HuH-7 (cell line): ENCODE data around the gene FRMPD4.

ENCODE experiments used
- DNase-seq: peaks from one replicate; pipeline ENCODE4 v3.0.0; 2011; ENCODE audit warnings: low spot score

The FRMPD4 gene

GRCh38 chrX:12672367-12673106 is 534.3 kb downstream of the FRMPD4 start:
- no peak for DNase-seq

DNA sequence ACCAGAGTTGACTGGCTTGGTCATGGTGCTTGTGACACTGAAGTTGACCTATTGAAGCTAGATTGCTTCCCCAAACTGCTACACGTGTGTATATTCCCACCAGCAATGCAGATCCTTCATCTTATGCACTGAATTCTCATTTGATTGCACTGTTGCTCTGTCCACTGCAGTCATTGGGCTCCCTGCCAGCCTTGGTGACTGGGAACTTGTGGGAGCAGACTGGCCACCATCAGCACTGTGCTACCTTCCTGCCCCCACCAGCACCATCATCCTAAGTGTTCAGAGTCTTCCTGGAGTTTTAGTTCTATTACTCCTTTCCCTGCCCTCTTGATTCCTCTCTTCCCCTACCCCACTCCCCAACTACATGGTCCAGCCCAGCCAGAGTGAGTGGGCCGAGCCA is 535.2 kb downstream of the FRMPD4 start:
- DNase-seq: no peak

DNA sequence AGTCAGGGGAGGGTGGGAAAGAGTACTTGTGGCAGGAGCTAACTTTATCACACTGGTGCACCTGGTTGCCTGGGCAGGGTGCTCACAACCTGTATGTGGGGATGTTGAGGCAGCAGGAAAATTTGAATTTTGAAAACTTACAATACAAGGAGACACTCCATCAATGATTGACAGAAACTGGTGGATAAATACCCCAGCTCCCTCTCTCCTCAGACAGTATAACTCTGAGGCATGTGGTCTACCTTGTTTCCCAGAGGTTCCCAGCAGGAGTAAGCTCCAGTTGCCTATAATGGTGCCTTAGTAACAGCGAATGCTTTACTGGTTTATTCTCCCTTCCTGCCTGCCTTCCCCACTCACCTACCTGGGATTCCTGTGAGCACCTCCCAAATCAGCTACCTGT is 541.2 kb downstream of the FRMPD4 start:
- no peak for DNase-seq

- no peak for DNase-seq
Observed at GRCh38 chrX:12681047-12681446, 542.8 kb downstream of the FRMPD4 start.

DNA sequence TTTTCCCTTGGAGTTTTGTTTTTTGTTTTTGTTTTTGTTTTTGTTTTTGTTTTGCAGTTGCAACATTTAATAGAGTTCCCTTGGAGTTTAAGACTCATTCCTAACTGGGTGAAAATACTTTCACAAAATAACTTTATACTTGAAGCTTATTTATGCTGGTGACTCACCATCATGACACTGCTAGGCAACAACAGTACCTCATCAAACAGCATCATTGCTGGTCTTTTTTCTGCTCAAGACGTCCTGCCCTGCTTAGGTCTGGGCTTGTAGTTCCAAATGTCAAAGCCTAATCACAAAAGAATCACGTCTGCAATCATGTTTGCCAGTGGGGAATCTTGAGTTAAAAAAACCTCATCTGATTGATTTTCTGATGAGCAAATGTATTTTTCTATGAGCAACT is 547.3 kb downstream of the FRMPD4 start:
- no peak for DNase-seq

DNA sequence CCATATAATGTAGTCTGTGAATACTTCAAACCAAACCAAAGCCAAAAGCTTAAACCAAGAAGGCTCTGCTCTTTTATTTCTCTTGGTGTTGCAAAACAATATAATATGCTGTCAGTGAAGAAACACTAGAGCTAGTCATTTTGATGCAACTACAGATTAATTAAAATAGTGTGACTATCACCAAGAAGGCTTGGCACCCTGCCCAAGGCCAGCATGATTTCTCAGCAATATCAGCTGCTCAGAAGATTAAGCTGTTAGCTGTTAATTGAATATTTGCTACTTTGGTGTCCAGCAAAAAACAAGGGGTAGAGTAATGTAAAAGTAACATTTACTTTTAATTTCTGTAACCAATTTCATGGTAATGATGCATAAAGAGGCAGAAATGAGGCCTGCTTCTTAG is 548.1 kb downstream of the FRMPD4 start:
- no peak for DNase-seq

GRCh38 chrX:12690646-12691045 is 552.4 kb downstream of the FRMPD4 start:
- DNase-seq: no peak

DNA sequence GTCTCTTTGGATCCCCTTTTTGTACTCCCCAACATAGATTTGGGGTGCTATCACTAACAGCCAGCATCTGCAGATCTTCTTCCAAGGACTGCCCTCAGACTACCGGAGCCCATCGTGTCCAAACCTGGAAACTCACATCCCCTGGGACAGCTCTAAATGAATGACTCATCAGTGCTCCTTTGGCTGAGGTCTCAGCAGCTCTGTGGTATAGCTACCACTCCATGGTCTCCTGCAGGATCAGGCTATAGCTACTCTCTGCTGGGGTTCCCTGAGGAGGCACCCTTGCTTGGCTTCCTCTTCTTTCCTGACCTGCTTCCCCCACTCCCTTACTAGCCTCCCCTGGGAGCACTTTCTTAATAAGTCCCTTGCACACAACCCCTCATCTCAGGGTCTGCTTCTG is 555.5 kb downstream of the FRMPD4 start:
- no peak for DNase-seq

DNA sequence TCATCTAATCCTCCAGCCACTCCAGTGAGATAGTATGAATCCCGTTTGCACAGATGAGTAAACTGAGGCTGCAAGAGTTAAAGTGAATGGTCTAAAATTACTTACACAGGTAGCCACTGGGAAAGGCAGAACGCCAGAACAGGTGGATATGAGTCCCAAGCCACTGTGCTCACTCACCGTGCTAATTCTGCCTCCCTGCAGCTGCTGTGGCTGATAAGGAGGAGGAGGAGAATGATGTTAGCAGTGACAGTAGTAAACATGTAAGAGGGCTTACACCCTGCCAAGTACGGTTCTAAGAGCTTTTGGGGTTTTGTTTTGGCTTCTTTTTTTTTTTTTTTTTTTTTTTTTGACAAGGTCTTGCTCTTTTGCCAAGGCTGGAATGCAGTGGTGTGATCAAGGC is 562.5 kb downstream of the FRMPD4 start:
- DNase-seq: no peak

- peak; percentile 8 for DNase-seq
Observed at GRCh38 chrX:12701628-12702027, 563.4 kb downstream of the FRMPD4 start.

DNA sequence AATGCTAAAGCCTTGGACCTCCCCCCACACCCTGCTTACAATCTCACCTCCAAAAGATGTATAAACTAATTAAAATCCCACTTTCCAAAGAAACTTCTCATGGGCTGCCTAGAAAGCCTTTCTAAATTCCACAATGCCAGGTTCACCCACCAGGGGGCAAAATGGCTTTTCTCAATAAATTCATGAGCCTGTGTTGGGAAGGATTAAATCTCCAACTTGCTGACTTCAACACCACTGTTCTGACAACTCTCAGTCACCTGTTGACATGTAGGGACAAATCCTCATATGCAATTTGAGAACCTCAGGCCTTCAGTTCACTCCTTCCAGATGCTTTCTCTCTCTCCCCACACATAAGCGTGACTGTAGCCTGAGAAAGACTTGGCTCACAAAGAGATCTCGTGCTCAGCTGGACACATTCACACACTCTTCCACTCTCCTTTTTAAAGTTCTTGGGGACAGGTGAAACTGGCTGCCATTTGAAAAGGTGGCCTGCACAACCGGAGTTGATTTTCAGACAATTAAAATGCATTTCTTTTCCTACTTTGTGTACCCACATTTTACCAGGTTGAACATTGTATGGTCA is 564.3 kb downstream of the FRMPD4 start:
- DNase-seq: no peak

DNA sequence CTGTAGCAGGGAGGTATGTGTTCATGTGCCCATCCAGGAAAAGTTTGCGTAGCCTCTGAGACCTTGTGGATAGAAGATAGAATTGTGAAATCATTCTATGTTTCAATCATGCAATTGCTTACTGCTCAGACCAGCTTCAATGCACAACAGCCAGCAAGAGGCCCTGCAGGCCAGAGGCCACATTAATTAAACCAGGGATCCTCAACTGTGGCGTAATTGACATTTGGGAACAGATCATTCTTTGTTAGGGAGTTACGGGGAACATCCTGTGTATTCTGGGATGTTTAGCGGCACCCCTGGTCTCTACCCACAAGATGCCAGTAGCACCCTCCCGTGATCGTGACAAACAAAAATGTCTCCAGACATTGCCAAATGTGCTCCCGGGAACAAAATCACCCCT is 566.4 kb downstream of the FRMPD4 start:
- no peak for DNase-seq

GRCh38 chrX:12709047-12709446 is 570.8 kb downstream of the FRMPD4 start:
- no peak for DNase-seq

DNA sequence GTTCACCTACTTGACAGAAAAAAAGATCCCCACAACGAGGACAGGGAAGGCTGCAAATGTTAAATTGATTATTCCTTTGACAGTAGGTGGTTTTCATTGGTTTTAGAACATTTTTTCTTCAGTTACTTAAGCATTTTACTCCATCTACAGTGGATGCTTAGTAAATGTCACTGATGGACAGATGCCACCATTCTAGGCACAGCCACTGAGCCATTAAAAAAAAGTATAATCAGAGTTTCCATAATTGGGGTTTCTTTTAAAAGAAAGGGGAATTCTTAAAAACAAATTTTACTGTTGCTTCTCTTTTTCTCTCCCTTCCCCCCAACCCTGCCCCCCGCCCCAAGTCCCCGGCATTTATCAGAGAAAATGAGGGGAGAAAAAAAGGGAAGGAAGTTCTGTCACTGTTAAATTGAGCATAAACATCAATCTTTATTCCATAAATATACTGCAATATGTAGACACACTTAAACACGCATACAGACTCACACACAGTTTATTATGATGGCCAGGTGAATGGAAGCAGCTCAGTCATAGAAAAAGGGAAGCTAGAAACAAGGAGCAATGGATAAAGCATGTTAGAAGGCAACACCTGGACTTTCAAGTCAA is 573.3 kb downstream of the FRMPD4 start:
- no peak for DNase-seq

GRCh38 chrX:12716574-12716973 is 578.3 kb downstream of the FRMPD4 start:
- no peak for DNase-seq

DNA sequence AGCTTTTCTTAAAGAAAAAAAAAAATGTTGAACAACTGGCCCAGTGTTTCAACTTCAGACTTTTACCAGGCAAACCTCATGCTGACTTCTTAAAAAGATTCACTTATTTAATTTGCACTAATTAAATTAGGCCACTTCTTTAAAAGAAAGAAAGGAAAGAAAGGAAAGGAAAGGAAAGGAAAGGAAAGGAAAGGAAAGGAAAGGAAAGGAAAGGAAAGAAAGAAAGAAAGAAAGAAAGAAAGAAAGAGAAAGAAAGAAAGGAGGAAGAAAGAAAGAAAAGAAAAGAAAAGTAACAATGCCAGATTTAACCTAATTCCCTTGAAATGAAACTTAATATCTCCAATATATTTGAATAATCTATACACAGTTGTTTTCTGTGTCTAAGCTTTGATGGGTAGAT is 581.6 kb downstream of the FRMPD4 start:
- no peak for DNase-seq

DNA sequence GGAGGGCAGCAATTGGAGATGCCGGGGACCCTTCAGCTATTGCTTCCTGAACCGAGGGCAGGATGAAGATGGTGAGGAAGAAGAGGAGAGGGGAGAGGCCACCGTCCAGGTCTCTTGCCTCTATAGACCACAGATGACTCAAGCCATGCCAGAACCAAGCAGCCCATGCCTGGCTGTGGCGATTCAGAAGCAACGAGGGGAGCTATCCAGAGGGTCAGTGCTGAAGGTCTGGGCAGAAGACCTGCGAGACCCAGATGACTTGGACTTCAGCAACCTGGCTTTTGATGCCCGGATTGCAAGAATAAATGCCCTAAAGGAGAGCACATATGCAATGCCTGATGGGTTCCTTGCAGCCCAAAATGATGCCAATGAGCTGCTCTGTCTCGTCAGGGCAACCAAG is 582.8 kb downstream of the FRMPD4 start:
- no peak for DNase-seq

GRCh38 chrX:12722314-12722713 is 584.0 kb downstream of the FRMPD4 start:
- no peak for DNase-seq

DNA sequence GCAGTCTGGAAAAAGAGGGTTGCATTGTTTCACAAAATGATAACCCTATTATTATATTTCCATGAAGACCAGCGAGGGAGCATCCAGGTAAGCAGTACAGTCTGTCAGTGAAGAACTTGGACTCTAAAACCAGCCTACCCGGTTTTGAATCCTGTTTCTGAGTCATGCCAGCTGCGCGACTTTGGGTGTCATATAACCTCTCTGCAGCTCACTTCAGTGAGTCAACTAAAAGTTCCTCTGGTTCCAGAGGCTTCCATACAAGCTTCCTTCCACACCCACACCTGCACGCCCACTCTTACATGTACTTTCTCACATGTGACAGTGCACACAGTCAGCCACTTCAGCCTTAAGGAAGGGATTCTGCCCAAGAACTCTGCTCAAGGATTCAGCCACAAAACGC is 603.1 kb downstream of the FRMPD4 start:
- DNase-seq: no peak

GRCh38 chrX:12747433-12747832 is 609.2 kb downstream of the FRMPD4 start:
- DNase-seq: no peak

GRCh38 chrX:12751887-12752286 is 613.6 kb downstream of the FRMPD4 start:
- DNase-seq: no peak

DNA sequence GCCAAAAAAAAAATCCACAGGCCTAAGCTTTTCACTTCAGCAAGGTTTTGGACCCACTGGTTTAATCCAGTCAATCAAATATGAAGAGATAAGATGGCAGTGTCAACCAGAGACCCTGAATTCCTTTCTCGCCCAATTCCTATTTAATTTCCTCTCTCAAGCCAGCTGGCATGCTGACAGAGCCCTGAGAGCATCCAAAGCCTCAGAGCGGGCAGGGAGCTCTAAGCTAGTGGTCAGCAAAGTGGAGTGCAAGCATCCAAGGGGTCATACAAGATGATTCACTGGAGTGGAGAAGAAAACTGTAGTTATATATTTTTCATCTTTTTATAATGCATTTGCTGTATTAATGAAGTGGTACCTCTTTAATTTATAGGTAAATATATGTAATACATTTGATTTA is 615.1 kb downstream of the FRMPD4 start:
- DNase-seq: no peak

- DNase-seq: no peak
Observed at GRCh38 chrX:12758291-12758690, 620.0 kb downstream of the FRMPD4 start.

- no peak for DNase-seq
Observed at GRCh38 chrX:12767856-12768255, 629.6 kb downstream of the FRMPD4 start.
